H1 (cell line): ENCODE data around the gene PHYHD1. TPM values are rescaled to one million over a fixed set of nuclear protein-coding genes. Genes with fewer than 3 reads are reported as not detected.

Source experiments
- CTCF ChIA-PET: fragments of 300-600 bp; sonication (Branson Sonifier 250); formaldehyde crosslinking; loops from one replicate; lab custom pipeline; 2021; ENCODE audit not compliant: partially characterized antibody; lab: Charles Lee
- POLR2A ChIA-PET: fragments of 300-600 bp; sonication (Branson Sonifier 250); formaldehyde crosslinking; loops from one replicate; lab custom pipeline; 2021; ENCODE audit warnings: inconsistent platforms; ENCODE audit not compliant: partially characterized antibody; lab: Charles Lee
- DNase-seq, 2 experiments: peaks; one replicate each; pipeline versions ENCODE4 v3.0.0 to v3.0.0-alpha.2; 2010 to 2022; ENCODE audit warnings: low spot score in 2 of 2, low read depth in 1 of 2, mixed read lengths in 1 of 2
- FAIRE-seq: peaks from 2 replicates; lab custom pipeline; 2011; peaks lifted over from hg19 to GRCh38; lab: Jason Lieb, UNC
- H2AFZ ChIP-seq: 2 replicates; pipeline ENCODE4 v1.8.1; 2012; ENCODE audit warnings: low read length, inconsistent platforms
- H2AK5ac ChIP-seq: 2 replicates; pipeline ENCODE4 v1.6.1; 2013; ENCODE audit warnings: low read depth, low read length
- H2BK120ac ChIP-seq: replicated peaks from 2 replicates; pipeline ENCODE3; 2013; ENCODE audit warnings: low read depth, low read length, inconsistent platforms
- H2BK12ac ChIP-seq: 2 replicates; pipeline ENCODE4 v1.6.1; 2013; ENCODE audit warnings: low read depth, low read length
- H2BK15ac ChIP-seq: 2 replicates; pipeline ENCODE4 v1.6.1; 2013; ENCODE audit warnings: low read length
- H2BK20ac ChIP-seq: 2 replicates; pipeline ENCODE4 v1.6.1; 2013; ENCODE audit warnings: low read length
- H2BK5ac ChIP-seq: 2 replicates; pipeline ENCODE4 v1.6.1; 2013; ENCODE audit warnings: low read depth, low read length
- H3K14ac ChIP-seq: 2 replicates; pipeline ENCODE4 v1.6.1; 2013; ENCODE audit warnings: inconsistent platforms; ENCODE audit not compliant: insufficient read length
- H3K18ac ChIP-seq: 2 replicates; pipeline ENCODE4 v1.6.1; 2013; ENCODE audit warnings: low read length; ENCODE audit errors: extremely low read depth
- H3K23ac ChIP-seq: 2 replicates; pipeline ENCODE4 v1.6.1; 2013; ENCODE audit warnings: inconsistent platforms; ENCODE audit not compliant: insufficient read length
- H3K23me2 ChIP-seq: 2 replicates; pipeline ENCODE4 v1.6.1; 2013; ENCODE audit warnings: low read depth, low read length
- H3K27ac ChIP-seq: 2 replicates; pipeline ENCODE4 v1.6.1; 2011; ENCODE audit warnings: low read depth, low read length, inconsistent platforms
- H3K27me3 ChIP-seq, 4 experiments: replicated peaks in 1 of 4; 1 replicate in 1 of 4; 2 replicates in 3 of 4; pipeline versions ENCODE4 v1.6.1 to v1.8.1; 2011 to 2013; ENCODE audit warnings: low read length in 3 of 4, mild to moderate bottlenecking in 3 of 4, inconsistent platforms in 2 of 4, mixed read lengths in 2 of 4, moderate library complexity in 1 of 4; ENCODE audit not compliant: control insufficient read depth in 3 of 4, insufficient read depth in 3 of 4; ENCODE audit errors: extremely low read depth in 1 of 4
- H3K36me3 ChIP-seq, 4 experiments: 2 replicates each; pipeline versions ENCODE4 v1.6.1 to v1.8.1; 2011 to 2013; ENCODE audit warnings: mild to moderate bottlenecking in 4 of 4, low read length in 3 of 4, moderate library complexity in 2 of 4, control low read depth in 1 of 4, inconsistent platforms in 1 of 4; ENCODE audit not compliant: insufficient read depth in 4 of 4, control insufficient read depth in 2 of 4
- H3K4ac ChIP-seq: replicated peaks from 2 replicates; pipeline ENCODE3; 2013; ENCODE audit warnings: low read length, low read depth, mixed read lengths, inconsistent platforms; ENCODE audit not compliant: insufficient read length
- H3K4me1 ChIP-seq, 4 experiments: replicated peaks in 1 of 4; 1 replicate in 1 of 4; 2 replicates in 3 of 4; pipeline versions ENCODE4 v1.6.1 to v1.8.1; 2011 to 2013; ENCODE audit warnings: low read length in 3 of 4, inconsistent platforms in 2 of 4, mixed read lengths in 1 of 4; ENCODE audit not compliant: insufficient read depth in 4 of 4, control insufficient read depth in 3 of 4
- H3K4me2 ChIP-seq, 2 experiments: 2 replicates each; pipeline versions ENCODE4 v1.6.1 to v1.8.1; 2011 to 2013; ENCODE audit warnings: low read depth in 2 of 2, low read length in 2 of 2, control low read depth in 1 of 2, inconsistent platforms in 1 of 2, mild to moderate bottlenecking in 1 of 2; ENCODE audit not compliant: insufficient read depth in 1 of 2
- H3K4me3 ChIP-seq, 4 experiments: fragments of 200-600, 300-600 bp in 1 of 4; sonication (generic), shearing (Covaris generic), sonication (Bioruptor Twin) in 1 of 4; 2 replicates each; pipeline versions ENCODE4 v1.5.1 to v1.8.1; 2011 to 2016; ENCODE audit warnings: low read length in 4 of 4, low read depth in 3 of 4, control low read depth in 2 of 4, inconsistent platforms in 2 of 4, mild to moderate bottlenecking in 2 of 4, mixed read lengths in 1 of 4, moderate library complexity in 1 of 4; ENCODE audit not compliant: insufficient read depth in 2 of 4; ENCODE audit errors: extremely low read depth in 1 of 4
- H3K56ac ChIP-seq: replicated peaks from 2 replicates; pipeline ENCODE3; 2013; ENCODE audit warnings: low read depth, mild to moderate bottlenecking, mixed read lengths, low read length, inconsistent platforms; ENCODE audit not compliant: insufficient read length
- H3K79me1 ChIP-seq: 2 replicates; pipeline ENCODE4 v1.6.1; 2013; ENCODE audit warnings: low read depth, low read length, control low read depth
- H3K79me2 ChIP-seq, 2 experiments: 2 replicates each; pipeline versions ENCODE4 v1.6.1 to v1.8.1; 2012 to 2013; ENCODE audit warnings: low read length in 2 of 2, mild to moderate bottlenecking in 2 of 2, inconsistent platforms in 1 of 2; ENCODE audit not compliant: insufficient read depth in 2 of 2, control insufficient read depth in 1 of 2
- H3K9ac ChIP-seq, 4 experiments: replicated peaks in 1 of 4; 1 replicate in 1 of 4; 2 replicates in 3 of 4; pipeline versions ENCODE4 v1.6.1 to v1.8.1; 2011 to 2013; ENCODE audit warnings: low read depth in 3 of 4, low read length in 3 of 4, control low read depth in 2 of 4, mild to moderate bottlenecking in 2 of 4, moderate library complexity in 2 of 4, inconsistent platforms in 1 of 4; ENCODE audit errors: extremely low read depth in 1 of 4
- H3K9me3 ChIP-seq, 2 experiments: 2 replicates each; pipeline versions ENCODE4 v1.6.1 to v1.8.1; 2012 to 2013; ENCODE audit warnings: mild to moderate bottlenecking in 2 of 2, moderate library complexity in 2 of 2, control low read depth in 1 of 2, inconsistent platforms in 1 of 2, low read depth in 1 of 2, low read length in 1 of 2, mixed read lengths in 1 of 2; ENCODE audit not compliant: insufficient read depth in 2 of 2
- H4K20me1 ChIP-seq, 2 experiments: replicated peaks in 1 of 2; 2 replicates each; pipeline versions ENCODE3 to v1.8.1; 2011 to 2013; ENCODE audit warnings: inconsistent platforms in 2 of 2, low read length in 2 of 2, mild to moderate bottlenecking in 1 of 2; ENCODE audit not compliant: insufficient read depth in 2 of 2, control insufficient read depth in 1 of 2
- H4K5ac ChIP-seq: 2 replicates; pipeline ENCODE4 v1.6.1; 2013; ENCODE audit warnings: low read length, low read depth, mixed read lengths, inconsistent platforms; ENCODE audit not compliant: insufficient read length
- H4K8ac ChIP-seq: 2 replicates; pipeline ENCODE4 v1.8.0; 2013; ENCODE audit warnings: mild to moderate bottlenecking, moderate library complexity, low read length, inconsistent platforms; ENCODE audit not compliant: insufficient read depth; ENCODE audit errors: extremely low read depth
- H4K91ac ChIP-seq: replicated peaks from 2 replicates; pipeline ENCODE3; 2013; ENCODE audit warnings: low read length, mixed read lengths, inconsistent platforms; ENCODE audit not compliant: insufficient read length
- ATF2 ChIP-seq: IDR thresholded peaks from 2 replicates; pipeline ENCODE4 v1.6.1; 2012; ENCODE audit warnings: low read length, inconsistent platforms
- CHD2 ChIP-seq: IDR thresholded peaks from 2 replicates; pipeline ENCODE4 v1.6.1; 2012; ENCODE audit warnings: low read length, improper control_type of control experiment
- CTCF ChIP-seq, 3 experiments: IDR thresholded peaks; 1 replicate in 2 of 3; 2 replicates in 1 of 3; pipeline versions ENCODE4 v1.5.1 to v1.6.1; 2011; ENCODE audit warnings: low read length in 3 of 3, mild to moderate bottlenecking in 3 of 3, inconsistent platforms in 2 of 3, low read depth in 1 of 3, moderate library complexity in 1 of 3; ENCODE audit not compliant: insufficient read depth in 1 of 3; ENCODE audit errors: control extremely low read depth in 1 of 3
- E2F6 ChIP-seq: IDR thresholded peaks from 2 replicates; pipeline ENCODE4 v1.6.1; 2012; ENCODE audit warnings: inconsistent platforms
- NRF1 ChIP-seq: IDR thresholded peaks from 2 replicates; pipeline ENCODE4 v1.6.1; 2011; ENCODE audit warnings: mild to moderate bottlenecking, low read depth, low read length, improper control_type of control experiment
- WGBS, 2 experiments: shearing (Covaris generic) in 1 of 2; methylation state at CpG; one replicate each; pipeline versions ENCODE4 v1.1.6 to v1.1.7; 2013 to 2015; ENCODE audit warnings: low lambda C conversion rate in 2 of 2, mixed read lengths in 2 of 2, inconsistent platforms in 1 of 2, low coverage in 1 of 2, missing lambda C conversion rate in 1 of 2; ENCODE audit not compliant: insufficient replicate concordance in 2 of 2, insufficient coverage in 1 of 2, insufficient read length in 1 of 2; ENCODE audit errors: extremely low coverage in 1 of 2, missing lambda C conversion rate in 1 of 2; 5-methylcytosine and 5-hydroxymethylcytosine counted together
- polyA plus RNA-seq, 7 experiments: library from polyadenylated mRNA; depleted of rRNA in 3 of 7; stranded (reverse) in 5 of 7; unstranded in 2 of 7; fragments of >200 nt in 5 of 7; fragments of 200-250 nt in 2 of 7; gene quantifications; 1 replicate in 5 of 7; 2 replicates in 1 of 7; 4 replicates in 1 of 7; pipeline versions ENCODE4 v1.2.1 to v1.2.3, GENCODE V29; 2011 to 2013; ENCODE audit warnings: missing spikeins in 2 of 7, mixed read lengths in 2 of 7
- total RNA-seq: library from RNA; stranded (reverse); fragmentation: NEBNext Ultra II Directional; extraction: Animal tissue kit (Norgen Biotek cat#: 25700); gene quantifications from 2 replicates; pipeline ENCODE4 v1.2.1, GENCODE V29; 2021

PHYHD1 gene
- total and polyA plus RNA-seq, 2 of the 8 experiments (the other 6 are each of a cell fraction or from before 2014, with no cell fraction given), result 14.1 to 25.6 TPM

GRCh38 chr9:128894764-128895163 is 26.0 kb upstream of the PHYHD1 start:
- CTCF ChIA-PET, result interaction anchor here (0.9 to 1.5 kb wide), 5 partner anchors 16 to 77 kb away, joined by 3 to 8 read pairs (median 4); partner anchors contain the start of gene ENDOG
- POLR2A ChIA-PET, result interaction anchor here (0.6 to 1.3 kb wide), 4 partner anchors 13 to 106 kb away, joined by 3 to 4 read pairs (median 4); partner anchors contain the start of genes KYAT1, LRRC8A and SPOUT1
- DNase-seq, result no peak
- no peak overlapping the region for H4K8ac ChIP-seq
- no peak overlapping the region for H2BK15ac ChIP-seq
- no peak overlapping the region for H3K4me2 ChIP-seq
- H3K27me3 ChIP-seq, result no peaks in the 10 kb centered on the region
- WGBS, 2 experiments, result 85% methylated on average over 2 of the region's 2 CpGs; no CpG with 5 or more reads in 1 of the 2 experiments
- no peaks in the 10 kb centered on the region for H3K23me2 ChIP-seq
- H3K4me1 ChIP-seq, result peaks cover 0 to 21% (median 7%) of the 10 kb centered on the region in 4 experiments; a peak in 6 of 7 replicates
- FAIRE-seq, result no peak
- H2AK5ac ChIP-seq, result no peak overlapping the region
- H3K4me3 ChIP-seq, result no peak overlapping the region
- no peak overlapping the region for H2BK20ac ChIP-seq
- H3K4ac ChIP-seq, result no peak overlapping the region
- peaks cover 3 to 21% of the 10 kb centered on the region in 2 experiments for H4K20me1 ChIP-seq
- no peak overlapping the region for H3K27ac ChIP-seq
- no peak overlapping the region for H2BK12ac ChIP-seq
- H3K23ac ChIP-seq, result no peak overlapping the region
- no peaks in the 10 kb centered on the region for H3K9me3 ChIP-seq
- peaks cover 9% of the 10 kb centered on the region for H3K79me1 ChIP-seq
- H2BK5ac ChIP-seq, result no peak overlapping the region
- H4K5ac ChIP-seq, result no peak overlapping the region
- H3K9ac ChIP-seq, result no peak overlapping the region
- no peak overlapping the region for H3K14ac ChIP-seq
- H3K36me3 ChIP-seq, result peaks cover 2 to 17% (median 6%) of the 10 kb centered on the region in 4 experiments; a peak in 6 of 8 replicates
- H2BK120ac ChIP-seq, result no peak overlapping the region
- H3K56ac ChIP-seq, result no peak overlapping the region
- no peak overlapping the region for H3K18ac ChIP-seq
- H2AFZ ChIP-seq, result no peak overlapping the region
- H3K79me2 ChIP-seq, result peaks cover 3 to 86% of the 10 kb centered on the region in 2 experiments; a peak in 3 of 4 replicates
- no peak overlapping the region for H4K91ac ChIP-seq
- TF ChIP-seq E2F6, result no peak
- TF ChIP-seq NRF1, result no peak
- no peak for TF ChIP-seq CHD2
- no peak for TF ChIP-seq CTCF (IDR thresholded peaks at IDR 0.05; ENCODE audit: control extremely low read depth in 1 of 3, insufficient read depth in 1 of 3, low read depth in 1 of 3, low read length in 3 of 3)
- no peak for TF ChIP-seq ATF2
